A549 (cell line): ENCODE data around the gene ACTN1. TPM values are rescaled to one million over a fixed set of nuclear protein-coding genes. Genes with fewer than 3 reads are reported as not detected.

Experiments used
- ATAC-seq, 2 experiments: fragments of 200-7000 bp in 1 of 2; fragments of >200 bp in 1 of 2; cut with Nextera tagmentation in 1 of 2; cut with Tn5 transposase in 1 of 2; 3 replicates each; pipeline versions ENCODE4 v1.8.0 to v1.9.1; 2018 to 2020; ENCODE audit warnings: mild to moderate bottlenecking in 1 of 2, moderate library complexity in 1 of 2
- CTCF ChIA-PET: fragments of 300-600 bp; sonication (Branson Sonifier 250); formaldehyde crosslinking; extraction: SDS; loops from one replicate; lab custom pipeline; 2021; ENCODE audit warnings: antibody characterized with exemption, inconsistent platforms; lab: Yijun Ruan, JAX
- POLR2A ChIA-PET: fragments of 350-600 bp; formaldehyde crosslinking; extraction: SDS; loops from one replicate; lab custom pipeline; 2021; ENCODE audit warnings: antibody characterized with exemption, inconsistent platforms; lab: Yijun Ruan, JAX
- DNase-seq, 2 experiments: peaks; one replicate each; pipeline versions ENCODE4 v3.0.0 to v3.0.0-alpha.2; 2011 to 2016; ENCODE audit warnings: low read depth in 1 of 2, low spot score in 1 of 2
- FAIRE-seq: peaks from 2 replicates; lab custom pipeline; 2011; peaks lifted over from hg19 to GRCh38; lab: Jason Lieb, UNC
- H3K27ac ChIP-seq, 2 experiments: fragments of >200 bp; sonication (Bioruptor Twin); formaldehyde crosslinking; 3 replicates each; pipeline ENCODE4 v1.5.1; 2016 to 2017
- H3K4me1 ChIP-seq: fragments of >200 bp; sonication (Bioruptor Twin); formaldehyde crosslinking; 3 replicates; pipeline ENCODE4 v1.6.1; 2016
- H3K4me2 ChIP-seq: fragments of >200 bp; sonication (Bioruptor Twin); formaldehyde crosslinking; 3 replicates; pipeline ENCODE4 v1.6.1; 2016
- H3K4me3 ChIP-seq: fragments of >200 bp; sonication (Bioruptor Twin); formaldehyde crosslinking; 3 replicates; pipeline ENCODE4 v1.5.1; 2016
- H3K9me3 ChIP-seq: fragments of >200 bp; sonication (Bioruptor Twin); formaldehyde crosslinking; 3 replicates; pipeline ENCODE4 v1.6.1; 2016
- ATOH8 ChIP-seq: fragments of 250-450 bp; sonication (Bioruptor Pico); IDR thresholded peaks from 2 replicates; pipeline ENCODE4 v1.5.0; 2020; ENCODE audit warnings: low read depth, mild to moderate bottlenecking, moderate library complexity
- BCL3 ChIP-seq: fragments of >200 bp; sonication (Bioruptor Twin); formaldehyde crosslinking; IDR thresholded peaks from 3 replicates; pipeline ENCODE4 v1.6.1; 2016
- BHLHE40 ChIP-seq: IDR thresholded peaks from 2 replicates; pipeline ENCODE4 v1.6.1; 2012; ENCODE audit warnings: low read depth, low read length, inconsistent platforms
- CBX8 ChIP-seq: fragments of 200-600 bp; sonication (generic); IDR thresholded peaks from 2 replicates; pipeline ENCODE4 v1.6.1; 2016
- CTCF ChIP-seq: fragments of >200 bp; sonication (Bioruptor Twin); formaldehyde crosslinking; IDR thresholded peaks from 3 replicates; pipeline ENCODE4 v1.5.1; 2016
- E2F6 ChIP-seq: IDR thresholded peaks from 2 replicates; pipeline ENCODE4 v1.6.1; 2012; ENCODE audit warnings: low read depth, borderline replicate concordance
- EHMT2 ChIP-seq: fragments of 200-600 bp; sonication (generic); IDR thresholded peaks from 2 replicates; pipeline ENCODE4 v1.6.1; 2016; ENCODE audit warnings: antibody characterized with exemption, low read depth, mild to moderate bottlenecking, moderate library complexity
- EP300 ChIP-seq, 2 experiments: fragments of >200 bp; sonication (Bioruptor Twin); formaldehyde crosslinking; IDR thresholded peaks; 2 replicates in 1 of 2; 3 replicates in 1 of 2; pipeline ENCODE4 v1.6.1; 2016 to 2017
- ESRRA ChIP-seq: fragments of 150-350 bp; IDR thresholded peaks from 2 replicates; pipeline ENCODE4 v1.6.1; 2014; ENCODE audit warnings: mild to moderate bottlenecking, low read length, borderline replicate concordance
- FOSL2 ChIP-seq, 2 experiments: fragments of 450-650 bp in 1 of 2; fragments of >200 bp in 1 of 2; sonication (Bioruptor Twin) in 1 of 2; formaldehyde crosslinking; IDR thresholded peaks; 2 replicates each; pipeline versions ENCODE4 v1.5.0 to v1.6.1; 2016 to 2020; ENCODE audit warnings: mild to moderate bottlenecking in 1 of 2, moderate library complexity in 1 of 2
- GATA3 ChIP-seq: IDR thresholded peaks from 2 replicates; pipeline ENCODE4 v1.6.1; 2012; ENCODE audit warnings: borderline replicate concordance
- HOXA7 ChIP-seq: fragments of 250-450 bp; sonication (Bioruptor Pico); IDR thresholded peaks from 2 replicates; pipeline ENCODE4 v1.5.0; 2020; ENCODE audit warnings: mild to moderate bottlenecking, moderate library complexity
- HOXB5 ChIP-seq: fragments of 250-450 bp; sonication (Bioruptor Pico); IDR thresholded peaks from 2 replicates; pipeline ENCODE4 v1.5.0; 2020; ENCODE audit warnings: mild to moderate bottlenecking, moderate library complexity
- MAFK ChIP-seq: fragments of 450-650 bp; IDR thresholded peaks from 2 replicates; pipeline ENCODE4 v1.6.1; 2014; ENCODE audit not compliant: partially characterized antibody
- MAX ChIP-seq: IDR thresholded peaks from 2 replicates; pipeline ENCODE4 v1.6.1; 2012
- MYC ChIP-seq: IDR thresholded peaks from 2 replicates; pipeline ENCODE4 v1.6.1; 2012; ENCODE audit warnings: mild to moderate bottlenecking, inconsistent platforms, low read length, improper control_type of control experiment, borderline replicate concordance
- NPAS2 ChIP-seq: fragments of 250-450 bp; sonication (Bioruptor Pico); IDR thresholded peaks from 2 replicates; pipeline ENCODE4 v1.8.0; 2022; ENCODE audit warnings: mild to moderate bottlenecking, moderate library complexity, borderline replicate concordance
- PHF8 ChIP-seq: fragments of 200-600 bp; sonication (generic); IDR thresholded peaks from 2 replicates; pipeline ENCODE4 v1.6.1; 2016; ENCODE audit warnings: low read depth, mild to moderate bottlenecking, antibody characterized with exemption, moderate library complexity, borderline replicate concordance
- RARB ChIP-seq: fragments of 250-450 bp; sonication (Bioruptor Pico); IDR thresholded peaks from 2 replicates; pipeline ENCODE4 v1.8.0; 2021; ENCODE audit warnings: mild to moderate bottlenecking, moderate library complexity
- RCOR1 ChIP-seq: fragments of 150-350 bp; IDR thresholded peaks from 2 replicates; pipeline ENCODE4 v1.6.1; 2014; ENCODE audit warnings: antibody characterized with exemption, low read length, low read depth
- REST ChIP-seq: fragments of 200-600 bp; sonication (generic); IDR thresholded peaks from 2 replicates; pipeline ENCODE4 v1.6.1; 2016; ENCODE audit warnings: antibody characterized with exemption, mild to moderate bottlenecking, moderate library complexity
- RFX5 ChIP-seq: fragments of 450-650 bp; IDR thresholded peaks from 2 replicates; pipeline ENCODE4 v1.7.1; 2014; ENCODE audit warnings: antibody characterized with exemption, mild to moderate bottlenecking, moderate library complexity
- TP53 ChIP-seq: fragments of 250-450 bp; sonication (Bioruptor Pico); IDR thresholded peaks from 2 replicates; pipeline ENCODE4 v1.5.0; 2021; ENCODE audit warnings: mild to moderate bottlenecking, moderate library complexity
- USF2 ChIP-seq: fragments of 450-650 bp; IDR thresholded peaks from 2 replicates; pipeline ENCODE4 v1.6.1; 2014; ENCODE audit warnings: antibody characterized with exemption
- ZC3H11A ChIP-seq: fragments of 450-650 bp; IDR thresholded peaks from 2 replicates; pipeline ENCODE4 v1.6.1; 2014; ENCODE audit warnings: antibody characterized with exemption, mild to moderate bottlenecking
- ZFP36 ChIP-seq: fragments of 450-650 bp; IDR thresholded peaks from 2 replicates; pipeline ENCODE4 v1.6.1; 2014; ENCODE audit warnings: borderline replicate concordance; ENCODE audit not compliant: partially characterized antibody
- ZNF302 ChIP-seq: fragments of 250-450 bp; sonication (Bioruptor Pico); IDR thresholded peaks from 2 replicates; pipeline ENCODE4 v1.9.0; 2021; ENCODE audit warnings: inconsistent platforms, mild to moderate bottlenecking, moderate library complexity
- WGBS: methylation state at CpG from one replicate; pipeline ENCODE4 v1.1.6; 2017; ENCODE audit errors: missing lambda C conversion rate; 5-methylcytosine and 5-hydroxymethylcytosine counted together
- polyA plus RNA-seq, 4 experiments: library from polyadenylated mRNA; depleted of rRNA in 3 of 4; stranded (reverse); fragments of >200 nt; fragmentation: RNase III in 1 of 4; extraction: RNeasy Plus Mini Kit Qiagen cat#74134 plus additional on column Dnase treatment in 1 of 4; gene quantifications; 2 replicates in 3 of 4; 3 replicates in 1 of 4; pipeline ENCODE4 v1.2.3, GENCODE V29; 2011 to 2017

ACTN1 gene
- polyA plus RNA-seq, 2 of the 4 experiments (the other 2 are of a cell fraction) = 208 to 245 TPM

- Histone ChIP-seq H3K27ac (no peak overlapping the region), H3K4me2 (no peak overlapping the region), H3K4me1 (peaks cover 20% of the 10 kb centered on the region), H3K9me3 (peaks cover 1% of the 10 kb centered on the region; the same call in 2 of the 3 replicates), H3K4me3 (no peak overlapping the region)
- DNase-seq (no peak), ATAC-seq (no peak), FAIRE-seq (no peak)
- CTCF ChIA-PET = interaction anchor here (0.5 to 38.0 kb wide), 3 partner anchors 9 to 23 kb away, joined by 4 to 480 read pairs (median 131); no protein-coding TSS in a partner anchor
- WGBS = 93% methylated on average over 9 of the region's 9 CpGs
- TF ChIP-seq TP53 (CRISPR knock-in tag) (no peak), EHMT2 (no peak), USF2 (no peak), ZNF302 (CRISPR knock-in tag) (no peak), MAFK (no peak), NPAS2 (CRISPR knock-in tag) (no peak), PHF8 (no peak), ZFP36 (no peak), HOXA7 (CRISPR knock-in tag) (no peak), RFX5 (no peak), CBX8 (no peak), GATA3 (no peak), HOXB5 (CRISPR knock-in tag) (no peak), FOSL2 (IDR thresholded peaks at IDR 0.05) (no peak), FOSL2 (CRISPR knock-in tag; IDR thresholded peaks at IDR 0.05) (no peak), ZC3H11A (no peak), MYC (no peak), EP300 (IDR thresholded peaks at IDR 0.05) (no peak)
- POLR2A ChIA-PET = no interaction called here
Measured at GRCh38 chr14:68921049-68921448, 58.1 kb downstream of the ACTN1 start.

- H3K4me3 ChIP-seq = no peak overlapping the region
- CTCF ChIA-PET = interaction anchor here (1.0 to 38.0 kb wide), 4 partner anchors 8 to 25 kb away, joined by 3 to 480 read pairs (median 6); no protein-coding TSS in a partner anchor
- no peak for TF ChIP-seq ESRRA
- TF ChIP-seq RCOR1 = no peak
- TF ChIP-seq E2F6 = no peak
- no peak for TF ChIP-seq HOXA7 (CRISPR knock-in tag)
- TF ChIP-seq RARB = no peak
- no peak for TF ChIP-seq PHF8
- TF ChIP-seq ATOH8 (CRISPR knock-in tag) = no peak
- no peak for TF ChIP-seq BHLHE40
- TF ChIP-seq MAX = no peak
- no peak for TF ChIP-seq CTCF
- no peak for TF ChIP-seq MYC
- TF ChIP-seq BCL3 = no peak
- no peak for TF ChIP-seq REST
Measured at GRCh38 chr14:68919129-68919927, 59.8 kb downstream of the ACTN1 start.

More at GRCh38 chr14:68919129-68919927, 59.8 kb downstream of the ACTN1 start:
- FAIRE-seq = no peak
- Histone ChIP-seq H3K9me3 (no peaks in the 10 kb centered on the region), H3K4me2 (no peak overlapping the region), H3K27ac (no peak overlapping the region), H3K4me1 (peaks cover 17% of the 10 kb centered on the region)
- POLR2A ChIA-PET = no interaction called here
- 90% methylated on average over 8 of the region's 8 CpGs for WGBS
- no peak for DNase-seq
- no peak for ATAC-seq
